Tibial nerve (tissue), 4 donors: ENCODE results near the gene ZNF493. TPM values are rescaled to one million over a fixed set of nuclear protein-coding genes. Genes with fewer than 3 reads are reported as not detected.

ENCODE experiments used
- DNase-seq, 2 donors: peaks; one replicate each; pipeline ENCODE4 v3.0.0-alpha.2; 2019; ENCODE audit warnings: low spot score in 2 of 2
- H3K27ac ChIP-seq, 4 donors: fragments of 200-600 bp; sonication (generic) in 3 of 4; one replicate each; pipeline ENCODE4 v1.5.1; 2017 to 2019; ENCODE audit warnings: mild to moderate bottlenecking in 1 of 4
- H3K27me3 ChIP-seq, 2 donors: fragments of 200-600 bp; sonication (generic) in 1 of 2; one replicate each; pipeline versions ENCODE4 v1.5.1 to v1.6.0; 2017 to 2019
- H3K36me3 ChIP-seq, 3 donors: fragments of 200-600 bp; sonication (generic); one replicate each; pipeline ENCODE4 v1.5.1; 2018 to 2019
- H3K4me1 ChIP-seq, 4 donors: fragments of 200-600 bp; sonication (generic) in 3 of 4; one replicate each; pipeline ENCODE4 v1.5.1; 2017 to 2019
- H3K4me3 ChIP-seq, 4 donors: fragments of 200-600 bp; sonication (generic) in 3 of 4; one replicate each; pipeline ENCODE4 v1.5.1; 2017 to 2019; ENCODE audit warnings: mild to moderate bottlenecking in 1 of 4, moderate library complexity in 1 of 4
- H3K9me3 ChIP-seq, 4 donors: fragments of 200-600 bp; sonication (generic) in 3 of 4; one replicate each; pipeline ENCODE4 v1.5.1; 2017 to 2019
- EP300 ChIP-seq, 2 donors: sonication (generic); formaldehyde crosslinking; IDR thresholded peaks; one replicate each; pipeline ENCODE4 v1.6.1; 2017; ENCODE audit warnings: antibody characterized with exemption in 2 of 2, mild to moderate bottlenecking in 1 of 2
- POLR2A ChIP-seq, 2 donors: fragments of 450-650 bp; IDR thresholded peaks; one replicate each; pipeline ENCODE4 v1.6.1; 2017; ENCODE audit warnings: antibody characterized with exemption in 2 of 2, mild to moderate bottlenecking in 2 of 2, moderate library complexity in 2 of 2
- WGBS, 2 donors: methylation state at CpG; one replicate each; pipeline ENCODE4 v1.1.5; 2018; 5-methylcytosine and 5-hydroxymethylcytosine counted together
- total RNA-seq, 4 donors: library from RNA; depleted of rRNA; stranded (reverse); fragments of >200 nt; gene quantifications; one replicate each; pipeline ENCODE4 v1.1.0, GENCODE V29; 2016
- TF ChIP-seq, protein P1 (sequence below), 5 experiments: fragments of 200-600 bp in 3 of 5; fragments of 450-650 bp in 2 of 5; sonication (generic) in 3 of 5; IDR thresholded peaks; one replicate each; pipeline ENCODE4 v1.5.1; 2016 to 2019; ENCODE audit warnings: antibody characterized with exemption in 5 of 5, mild to moderate bottlenecking in 3 of 5, moderate library complexity in 2 of 5

ZNF493 gene
- total RNA-seq, 4 donors from 2014 or later = 25.3 to 50.5 (median 38.7) TPM

GRCh38 chr19:21472507-21472906, 75.6 kb downstream of the ZNF493 start:
- H3K4me1 ChIP-seq = peaks cover 0 to 12% (median 0%) of the 10 kb centered on the region in 4 donors
- peaks cover 0 to 10% (median 0%) of the 10 kb centered on the region in 4 donors for H3K9me3 ChIP-seq
- no peaks in the 10 kb centered on the region for H3K36me3 ChIP-seq
- DNase-seq = no peak
- peaks cover 0 to 4% of the 10 kb centered on the region in 2 donors for H3K27me3 ChIP-seq
- no peak overlapping the region for H3K27ac ChIP-seq
- H3K4me3 ChIP-seq = no peak overlapping the region
- TF ChIP-seq, protein P1, sequence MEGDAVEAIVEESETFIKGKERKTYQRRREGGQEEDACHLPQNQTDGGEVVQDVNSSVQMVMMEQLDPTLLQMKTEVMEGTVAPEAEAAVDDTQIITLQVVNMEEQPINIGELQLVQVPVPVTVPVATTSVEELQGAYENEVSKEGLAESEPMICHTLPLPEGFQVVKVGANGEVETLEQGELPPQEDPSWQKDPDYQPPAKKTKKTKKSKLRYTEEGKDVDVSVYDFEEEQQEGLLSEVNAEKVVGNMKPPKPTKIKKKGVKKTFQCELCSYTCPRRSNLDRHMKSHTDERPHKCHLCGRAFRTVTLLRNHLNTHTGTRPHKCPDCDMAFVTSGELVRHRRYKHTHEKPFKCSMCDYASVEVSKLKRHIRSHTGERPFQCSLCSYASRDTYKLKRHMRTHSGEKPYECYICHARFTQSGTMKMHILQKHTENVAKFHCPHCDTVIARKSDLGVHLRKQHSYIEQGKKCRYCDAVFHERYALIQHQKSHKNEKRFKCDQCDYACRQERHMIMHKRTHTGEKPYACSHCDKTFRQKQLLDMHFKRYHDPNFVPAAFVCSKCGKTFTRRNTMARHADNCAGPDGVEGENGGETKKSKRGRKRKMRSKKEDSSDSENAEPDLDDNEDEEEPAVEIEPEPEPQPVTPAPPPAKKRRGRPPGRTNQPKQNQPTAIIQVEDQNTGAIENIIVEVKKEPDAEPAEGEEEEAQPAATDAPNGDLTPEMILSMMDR (IDR thresholded peaks at IDR 0.05) = no peak
- TF ChIP-seq EP300 (IDR thresholded peaks at IDR 0.05) = no peak
- no peak for TF ChIP-seq POLR2A (IDR thresholded peaks at IDR 0.05)

DNA sequence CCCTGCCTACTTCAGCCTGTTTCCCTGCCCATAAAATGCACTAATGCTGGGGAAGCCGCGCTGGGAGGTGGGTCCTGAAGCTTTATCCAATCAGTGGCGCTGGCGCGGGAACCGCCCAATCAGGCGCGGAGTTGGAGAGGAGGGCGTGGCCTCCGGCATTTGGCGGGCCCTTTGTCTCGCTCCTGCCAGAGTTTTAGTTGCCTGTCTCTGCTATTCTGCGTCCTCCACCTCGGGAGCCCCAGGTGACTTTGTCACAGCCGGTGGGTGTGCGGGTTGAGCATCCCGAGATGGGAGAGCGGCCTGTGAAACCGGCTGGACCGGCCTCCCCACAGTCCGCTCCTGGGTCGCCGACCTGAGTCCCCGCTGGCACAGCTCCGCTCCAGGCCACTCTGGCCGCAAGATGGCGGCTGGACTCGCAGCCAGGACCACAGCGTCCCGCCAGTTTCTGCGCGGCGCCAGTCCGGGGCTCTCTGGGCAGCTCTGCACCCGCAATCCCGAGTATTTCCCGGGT, 77.8 kb downstream of the ZNF493 start:
- H3K4me1 ChIP-seq = peaks cover 0 to 12% (median 0%) of the 10 kb centered on the region in 4 donors
- TF ChIP-seq, protein P1 (IDR thresholded peaks at IDR 0.05) = no peak
- no peak for TF ChIP-seq EP300 (IDR thresholded peaks at IDR 0.05)
- no peak for TF ChIP-seq POLR2A (IDR thresholded peaks at IDR 0.05)
- H3K27ac ChIP-seq = no peak overlapping the region
- peaks cover 0 to 4% of the 10 kb centered on the region in 2 donors for H3K27me3 ChIP-seq
- peak overlapping the region; percentile 17 to 48 (median 35) for H3K4me3 ChIP-seq
- DNase-seq = peak; percentile 29 to 37
- WGBS, 2 donors = 1% methylated on average over 30 to 35 of the region's 37 CpGs
- H3K9me3 ChIP-seq = peaks cover 0 to 10% (median 0%) of the 10 kb centered on the region in 4 donors
- no peaks in the 10 kb centered on the region for H3K36me3 ChIP-seq

Other genes with a start within 250 kb of the ZNF493 start
- gene ZNF708, start 67.7 kb upstream of the ZNF493 start, total RNA-seq = 10 to 100 TPM; 32.4 to 48.2 (median 39.9) TPM
- 10 to 100 TPM in 1 of 4 donors, 1 to 10 TPM in 3; 3.3 to 10.2 (median 7.1) TPM for gene ZNF738, start 38.1 kb upstream of the ZNF493 start, total RNA-seq
- 10 to 100 TPM in 3 of 4 donors, 1 to 10 TPM in 1; 9.8 to 20.5 (median 17.2) TPM for gene ZNF429, start 108.5 kb downstream of the ZNF493 start, total RNA-seq